Body of pancreas (tissue), 4 donors: ENCODE data around the gene PCOLCE2. TPM values are rescaled to one million over a fixed set of nuclear protein-coding genes. Genes with fewer than 3 reads are reported as not detected.

ENCODE experiments used
- ATAC-seq: fragments of 150-250 bp; one replicate; pipeline ENCODE4 v1.9.1; 2016
- DNase-seq, 4 donors: peaks; one replicate each; pipeline ENCODE4 v3.0.0-alpha.2; 2019
- H3K27ac ChIP-seq, 4 donors: fragments of 200-600 bp; sonication (generic); 1 replicate in 3 of 4; 2 replicates in 1 of 4; pipeline versions ENCODE4 v1.5.1 to v1.6.1; 2016 to 2019; ENCODE audit warnings: mild to moderate bottlenecking in 1 of 4, mixed read lengths in 1 of 4, moderate library complexity in 1 of 4
- H3K27me3 ChIP-seq, 2 donors: fragments of 200-600 bp; sonication (generic); one replicate each; pipeline ENCODE4 v1.6.0; 2016; ENCODE audit warnings: mild to moderate bottlenecking in 1 of 2
- H3K36me3 ChIP-seq, 2 donors: fragments of 200-600 bp; sonication (generic); replicated peaks in 1 of 2; 2 replicates each; pipeline ENCODE4 v1.5.1; 2016; ENCODE audit warnings: low read depth in 2 of 2; ENCODE audit not compliant: insufficient read depth in 1 of 2
- H3K4me1 ChIP-seq: fragments of 200-600 bp; sonication (generic); one replicate; pipeline ENCODE4 v1.6.0; 2016
- H3K4me3 ChIP-seq, 2 donors: fragments of 200-600 bp; sonication (generic); 1 replicate in 1 of 2; 2 replicates in 1 of 2; pipeline ENCODE4 v1.5.1; 2016 to 2019
- H3K9me3 ChIP-seq, 3 donors: fragments of 200-600 bp; sonication (generic); 1 replicate in 2 of 3; 2 replicates in 1 of 3; pipeline ENCODE4 v1.5.1; 2016
- POLR2A ChIP-seq, 3 donors: fragments of 450-650 bp; IDR thresholded peaks; one replicate each; pipeline ENCODE4 v1.6.1; 2016; ENCODE audit warnings: antibody characterized with exemption in 3 of 3, mild to moderate bottlenecking in 2 of 3
- WGBS, 2 donors: methylation state at CpG; one replicate each; pipeline ENCODE4 v1.1.5; 2017; 5-methylcytosine and 5-hydroxymethylcytosine counted together
- intact Hi-C: fragments of 100-400 bp; cut with DNase I; formaldehyde crosslinking; loops from one replicate; pipeline ENCODE4 v1.15.1; 2023
- total RNA-seq, 2 donors: library from RNA; depleted of rRNA; stranded (reverse); fragments of >200 nt; gene quantifications; one replicate each; pipeline ENCODE4 v1.1.0, GENCODE V29; 2016
- TF ChIP-seq, protein P1 (sequence below), 7 experiments: fragments of 450-650 bp in 4 of 7; fragments of 200-600 bp in 3 of 7; sonication (generic) in 3 of 7; IDR thresholded peaks; one replicate each; pipeline ENCODE4 v1.5.1; 2016 to 2019; ENCODE audit warnings: antibody characterized with exemption in 7 of 7

PCOLCE2 gene
- total RNA-seq, 2 donors from 2014 or later, result 1.6 to 41.5 TPM

DNA sequence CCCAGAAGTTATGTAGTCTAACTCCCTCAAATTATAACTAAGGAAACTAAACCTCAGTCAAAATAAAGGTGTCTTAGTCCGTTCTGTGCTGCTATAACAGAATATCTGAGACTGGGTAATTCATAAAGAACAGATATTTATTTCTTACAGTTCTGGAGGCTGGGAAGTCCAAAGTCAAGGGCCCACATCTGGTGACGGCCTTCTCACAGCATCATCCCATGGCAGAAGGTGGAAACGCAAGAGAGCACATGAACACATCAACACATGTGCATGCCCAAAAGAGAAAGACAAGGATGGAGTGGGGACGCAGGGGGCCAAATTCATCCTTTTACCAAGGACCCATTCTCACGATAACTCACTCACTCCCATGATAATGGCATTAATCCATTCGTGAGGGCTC lies 73.1 kb downstream of the PCOLCE2 start:
- 86 to 88% methylated on average over 6 of the region's 6 CpGs for WGBS, 2 donors
- intact Hi-C loops, result no loop called here
- no peak for ATAC-seq
- no peak overlapping the region for H3K27ac ChIP-seq
- DNase-seq, result no peak
- H3K4me1 ChIP-seq, result no peaks in the 10 kb centered on the region
- no peaks in the 10 kb centered on the region for H3K36me3 ChIP-seq
- H3K9me3 ChIP-seq, result no peaks in the 10 kb centered on the region
- TF ChIP-seq, protein P1, sequence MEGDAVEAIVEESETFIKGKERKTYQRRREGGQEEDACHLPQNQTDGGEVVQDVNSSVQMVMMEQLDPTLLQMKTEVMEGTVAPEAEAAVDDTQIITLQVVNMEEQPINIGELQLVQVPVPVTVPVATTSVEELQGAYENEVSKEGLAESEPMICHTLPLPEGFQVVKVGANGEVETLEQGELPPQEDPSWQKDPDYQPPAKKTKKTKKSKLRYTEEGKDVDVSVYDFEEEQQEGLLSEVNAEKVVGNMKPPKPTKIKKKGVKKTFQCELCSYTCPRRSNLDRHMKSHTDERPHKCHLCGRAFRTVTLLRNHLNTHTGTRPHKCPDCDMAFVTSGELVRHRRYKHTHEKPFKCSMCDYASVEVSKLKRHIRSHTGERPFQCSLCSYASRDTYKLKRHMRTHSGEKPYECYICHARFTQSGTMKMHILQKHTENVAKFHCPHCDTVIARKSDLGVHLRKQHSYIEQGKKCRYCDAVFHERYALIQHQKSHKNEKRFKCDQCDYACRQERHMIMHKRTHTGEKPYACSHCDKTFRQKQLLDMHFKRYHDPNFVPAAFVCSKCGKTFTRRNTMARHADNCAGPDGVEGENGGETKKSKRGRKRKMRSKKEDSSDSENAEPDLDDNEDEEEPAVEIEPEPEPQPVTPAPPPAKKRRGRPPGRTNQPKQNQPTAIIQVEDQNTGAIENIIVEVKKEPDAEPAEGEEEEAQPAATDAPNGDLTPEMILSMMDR (IDR thresholded peaks at IDR 0.05), result no peak
- no peak for TF ChIP-seq POLR2A (IDR thresholded peaks at IDR 0.05)
- no peaks in the 10 kb centered on the region for H3K27me3 ChIP-seq
- H3K4me3 ChIP-seq, result no peak overlapping the region

DNA sequence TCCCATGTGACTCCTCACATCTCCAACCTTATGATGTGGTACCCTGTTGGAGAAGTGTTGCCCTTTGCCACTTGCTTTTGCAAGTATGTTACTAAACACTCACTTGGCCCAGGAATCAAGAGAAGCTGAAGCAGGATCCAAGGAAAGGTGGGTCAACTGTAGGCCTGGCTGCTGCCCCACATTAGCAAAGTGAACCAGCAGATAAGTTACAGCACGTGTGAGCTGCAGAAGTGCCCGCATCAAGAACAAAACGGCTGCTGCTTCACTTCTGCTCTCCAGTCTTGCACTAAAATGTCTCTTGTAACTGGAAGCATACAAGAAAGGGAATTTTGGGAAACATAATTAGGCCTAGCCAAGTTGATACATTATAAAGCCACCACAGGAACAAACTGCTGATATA lies 79.6 kb downstream of the PCOLCE2 start:
- ATAC-seq, result no peak
- Histone ChIP-seq H3K36me3 (no peaks in the 10 kb centered on the region), H3K27ac (no peak overlapping the region), H3K9me3 (no peaks in the 10 kb centered on the region), H3K27me3 (no peaks in the 10 kb centered on the region), H3K4me1 (no peaks in the 10 kb centered on the region), H3K4me3 (no peak overlapping the region)
- intact Hi-C loops, result no loop called here
- no peak for DNase-seq
- TF ChIP-seq, protein P1 (IDR thresholded peaks at IDR 0.05), result no peak
- TF ChIP-seq POLR2A (IDR thresholded peaks at IDR 0.05), result no peak
- 69 to 77% methylated on average over 3 of the region's 3 CpGs for WGBS, 2 donors

DNA sequence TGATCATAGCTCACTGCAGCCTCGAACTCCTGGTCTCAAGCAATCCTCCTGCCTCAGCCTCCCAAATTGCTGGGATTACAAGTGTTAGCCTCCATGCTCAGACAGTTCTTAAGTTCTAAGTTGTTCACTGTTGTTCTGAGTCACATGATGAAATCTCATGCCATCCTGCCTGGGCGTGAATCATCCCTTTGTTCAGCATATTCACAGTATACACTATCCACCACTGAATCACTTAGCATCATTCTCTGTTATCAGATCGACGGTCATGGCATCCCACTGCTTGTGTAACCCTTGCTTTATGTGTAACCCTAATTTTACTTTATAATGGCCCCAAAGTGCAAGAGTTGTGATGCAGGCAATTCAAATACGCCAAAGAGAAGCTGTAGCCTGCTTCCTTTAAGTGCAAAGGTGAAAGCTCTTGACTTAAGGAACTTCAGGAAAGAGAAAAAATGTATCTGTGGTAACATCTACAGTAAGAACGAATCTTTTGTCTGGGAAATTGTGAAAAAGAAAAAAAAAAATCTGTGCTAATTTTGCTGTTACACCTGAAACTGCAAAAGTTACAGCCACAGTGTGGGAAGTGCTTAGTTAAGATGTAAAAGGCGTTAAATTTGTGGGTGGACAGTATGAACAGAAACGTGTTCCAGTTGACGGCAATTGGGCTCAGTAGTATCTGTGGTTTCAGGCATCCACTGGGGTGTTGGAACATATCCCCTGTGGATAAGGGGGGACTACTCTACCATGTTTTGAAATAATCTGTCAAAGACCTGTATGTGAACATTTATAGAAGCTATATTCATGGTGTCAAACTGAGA lies 80.6 kb downstream of the PCOLCE2 start:
- DNase-seq (no peak), ATAC-seq (no peak)
- 75% methylated on average over 9 of the region's 9 CpGs for WGBS, 2 donors
- Histone ChIP-seq H3K4me3 (no peak overlapping the region), H3K27me3 (no peaks in the 10 kb centered on the region), H3K36me3 (no peaks in the 10 kb centered on the region), H3K9me3 (no peaks in the 10 kb centered on the region), H3K27ac (no peak overlapping the region), H3K4me1 (no peaks in the 10 kb centered on the region)
- no peak for TF ChIP-seq POLR2A (IDR thresholded peaks at IDR 0.05)
- TF ChIP-seq, protein P1 (IDR thresholded peaks at IDR 0.05), result no peak
- intact Hi-C loops, result no loop called here

DNA sequence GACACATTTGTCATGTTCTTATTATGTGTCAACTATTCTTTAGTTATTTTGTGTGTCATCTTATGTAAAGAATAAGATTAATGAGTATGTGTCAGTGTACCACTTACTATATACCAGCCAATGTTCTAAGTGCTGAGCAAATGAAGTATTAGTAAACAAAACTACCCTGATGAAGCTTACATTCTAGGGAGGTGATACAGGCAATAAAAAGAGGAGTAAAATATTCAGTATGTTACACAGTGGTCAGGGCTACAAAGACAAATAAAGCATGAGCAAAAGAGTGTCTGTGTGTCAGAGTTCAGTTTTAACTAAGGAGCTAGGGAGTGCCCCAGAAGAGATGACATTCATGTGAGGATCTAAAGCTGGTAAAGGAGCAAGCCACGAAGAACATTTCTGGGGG lies 86.0 kb downstream of the PCOLCE2 start:
- no peak for TF ChIP-seq POLR2A (IDR thresholded peaks at IDR 0.05)
- TF ChIP-seq, protein P1 (IDR thresholded peaks at IDR 0.05), result no peak
- Histone ChIP-seq H3K36me3 (no peaks in the 10 kb centered on the region), H3K27ac (no peak overlapping the region), H3K27me3 (no peaks in the 10 kb centered on the region), H3K9me3 (no peaks in the 10 kb centered on the region), H3K4me3 (no peak overlapping the region), H3K4me1 (no peaks in the 10 kb centered on the region)
- intact Hi-C loops, result no loop called here
- ATAC-seq, result no peak
- WGBS, 2 donors, result 45 to 58% methylated on average over 1 of the region's 1 CpG
- no peak for DNase-seq

DNA sequence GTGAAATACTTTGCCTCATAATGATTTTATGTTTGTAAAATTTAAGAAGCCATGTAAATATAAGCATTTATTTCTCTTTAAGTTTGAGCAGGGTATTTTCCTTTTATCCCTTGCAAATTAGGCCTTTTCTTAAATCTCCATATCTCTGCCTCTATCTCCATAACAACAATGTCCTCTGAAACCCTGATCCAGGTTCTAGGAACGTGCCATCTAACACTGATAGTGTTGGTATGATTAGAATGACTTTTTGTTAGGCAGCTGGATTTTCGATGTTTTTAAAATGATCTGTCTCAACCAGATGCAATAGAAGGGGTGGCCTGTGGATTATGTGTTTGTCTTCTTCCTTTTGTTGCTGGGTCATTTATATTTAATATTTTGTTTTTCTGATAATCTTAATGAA lies 87.1 kb downstream of the PCOLCE2 start:
- 73 to 76% methylated on average over 2 of the region's 2 CpGs for WGBS, 2 donors
- no peaks in the 10 kb centered on the region for H3K27me3 ChIP-seq
- TF ChIP-seq POLR2A (IDR thresholded peaks at IDR 0.05), result no peak
- TF ChIP-seq, protein P1 (IDR thresholded peaks at IDR 0.05), result no peak

More for the DNA sequence above, 87.1 kb downstream of the PCOLCE2 start:
- Histone ChIP-seq H3K4me1 (no peaks in the 10 kb centered on the region), H3K36me3 (no peaks in the 10 kb centered on the region), H3K27ac (no peak overlapping the region), H3K9me3 (no peaks in the 10 kb centered on the region), H3K4me3 (no peak overlapping the region)
- intact Hi-C loops, result no loop called here
- no peak for ATAC-seq
- DNase-seq, result no peak
